HG03139 (cell line): ENCODE measurements around the gene C6orf15.
"Not testable (repeated sequence)": the region's sequence is repeated elsewhere in the genome, so short reads cannot be mapped to it uniquely, and the experiment has no call there.

ENCODE experiments used
- ATAC-seq: cut with Tn5 transposase; IDR thresholded peaks from one replicate; pipeline ENCODE4 v1.9.1; 2021; ENCODE audit not compliant: unreplicated experiment

Gene C6orf15

DNA sequence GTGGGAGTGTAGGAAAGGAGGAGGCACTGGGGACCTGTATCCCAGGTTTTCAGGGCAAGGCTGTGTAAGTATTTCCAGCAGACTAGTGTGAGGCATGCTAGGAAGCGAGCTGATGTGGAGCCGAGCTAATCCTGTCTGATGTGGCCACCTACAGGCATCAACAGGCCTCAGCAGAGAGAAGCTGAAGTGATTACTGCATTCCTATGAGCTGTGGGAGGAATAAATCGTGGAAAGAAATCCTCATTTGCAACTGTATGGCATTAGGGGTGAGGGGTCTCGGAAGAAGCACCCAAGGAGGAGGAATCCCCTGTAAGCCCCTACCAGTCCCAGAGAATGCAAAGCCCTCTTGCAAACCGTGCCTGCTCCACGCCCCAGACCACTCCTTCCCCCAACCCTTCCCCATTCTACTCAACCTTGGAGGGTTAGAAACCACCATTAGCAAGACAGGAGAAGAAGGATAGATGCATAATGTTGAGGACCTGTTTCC, 41.6 kb downstream of the C6orf15 start:
- no peak for ATAC-seq

DNA sequence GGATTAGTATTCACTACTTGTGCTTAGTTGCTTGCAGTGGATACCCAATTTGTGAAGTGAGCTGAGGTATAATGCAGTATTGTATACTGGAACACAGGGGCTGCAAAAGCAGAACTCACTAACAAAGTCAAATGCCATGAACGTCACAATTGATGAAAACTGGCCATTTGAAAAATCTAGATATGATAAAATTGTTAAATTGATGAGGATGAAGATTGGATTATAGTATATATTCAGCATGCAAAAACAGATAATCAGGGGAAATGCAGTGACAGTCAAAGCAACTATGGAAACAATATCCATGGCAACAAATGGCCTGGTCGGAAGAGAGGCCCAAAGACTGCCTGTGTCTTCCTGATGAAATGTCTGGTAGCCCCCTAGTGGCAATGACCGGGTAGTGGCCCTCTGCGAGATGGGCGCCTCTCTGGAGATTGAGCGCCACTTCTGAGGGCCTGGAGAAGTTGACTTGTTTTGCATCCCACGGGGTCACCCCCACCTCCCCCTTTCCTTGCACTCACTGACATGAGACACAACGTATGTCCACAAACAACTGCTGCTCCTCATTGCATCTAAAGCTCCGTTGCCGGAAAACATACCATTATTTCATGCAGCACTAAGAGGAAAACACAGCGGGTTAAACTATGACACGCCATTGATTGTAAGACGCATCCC, 43.6 kb downstream of the C6orf15 start:
- no peak for ATAC-seq

DNA sequence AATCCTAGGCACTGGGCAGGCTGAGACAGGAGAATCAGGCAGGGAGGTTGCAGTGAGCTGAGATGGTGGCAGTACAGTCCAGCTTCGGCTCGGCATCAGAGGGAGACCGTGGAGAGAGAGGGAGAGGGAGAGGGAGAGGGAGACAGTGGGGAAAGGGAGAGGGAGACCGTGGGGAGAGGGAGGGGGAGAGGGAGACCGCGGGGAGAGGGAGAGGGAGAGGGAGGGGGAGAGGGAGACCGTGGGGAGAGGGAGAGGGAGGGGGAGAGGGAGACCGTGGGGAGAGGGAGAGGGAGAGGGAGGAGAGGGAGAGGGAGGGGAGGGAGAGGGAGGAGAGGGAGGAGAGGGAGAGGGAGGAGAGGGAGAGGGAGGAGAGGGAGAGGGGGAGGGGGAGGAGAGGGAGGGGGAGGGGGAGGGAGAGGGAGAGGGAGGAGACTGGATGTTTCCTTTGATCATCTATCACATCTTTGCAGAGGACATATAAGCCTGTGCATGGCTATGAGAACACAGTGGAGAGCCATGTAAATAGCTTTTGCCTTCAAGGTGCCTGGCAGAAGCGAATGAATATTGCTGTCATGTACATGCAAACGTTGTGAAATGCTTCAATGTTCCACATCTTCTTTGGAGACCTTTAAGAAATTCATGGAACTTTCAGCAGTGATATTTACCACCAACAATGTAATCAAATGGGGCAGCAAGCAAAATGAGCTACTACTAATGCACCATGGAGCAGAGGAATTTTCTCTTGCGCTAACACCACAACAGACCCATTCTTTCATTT, 44.3 kb downstream of the C6orf15 start:
- not testable (repeated sequence) for ATAC-seq

DNA sequence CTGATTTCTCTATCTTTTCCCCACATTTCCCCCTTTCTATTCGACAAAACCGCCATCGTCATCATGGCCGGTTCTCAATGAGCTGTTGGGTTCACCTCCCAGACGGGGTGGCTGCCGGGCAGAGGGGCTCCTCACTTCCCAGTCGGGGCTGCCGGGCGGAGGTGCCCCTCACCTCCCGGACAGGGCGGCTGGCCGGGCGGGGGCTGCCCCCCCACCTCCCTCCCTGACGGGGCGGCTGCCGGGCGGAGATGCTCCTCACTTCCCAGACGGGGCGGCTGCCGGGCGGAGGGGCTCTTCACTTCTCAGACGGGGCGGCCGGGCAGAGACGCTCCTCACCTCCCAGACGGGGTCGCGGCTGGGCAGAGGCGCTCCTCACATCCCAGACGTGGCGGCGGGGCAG, 45.3 kb downstream of the C6orf15 start:
- ATAC-seq: not testable (repeated sequence)

DNA sequence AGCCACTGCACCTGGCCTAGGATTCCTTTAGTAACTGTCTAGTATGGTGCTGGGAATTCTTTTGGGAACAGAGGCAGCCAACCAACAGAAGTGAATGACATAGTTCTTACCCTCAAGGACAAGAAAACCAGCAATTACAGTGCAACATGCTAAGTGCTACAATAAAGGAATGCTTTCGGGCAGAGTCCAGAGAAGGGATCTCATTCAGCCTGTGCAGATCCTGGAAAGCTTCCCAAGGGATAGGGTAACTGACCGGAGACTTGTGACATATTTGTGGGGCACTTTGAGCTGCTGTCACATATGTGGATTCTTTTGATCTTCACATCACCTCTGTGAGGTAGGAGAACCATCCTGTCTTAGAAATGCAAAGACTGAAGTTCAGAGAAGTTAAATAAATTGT, 46.8 kb downstream of the C6orf15 start:
- ATAC-seq: no peak

DNA sequence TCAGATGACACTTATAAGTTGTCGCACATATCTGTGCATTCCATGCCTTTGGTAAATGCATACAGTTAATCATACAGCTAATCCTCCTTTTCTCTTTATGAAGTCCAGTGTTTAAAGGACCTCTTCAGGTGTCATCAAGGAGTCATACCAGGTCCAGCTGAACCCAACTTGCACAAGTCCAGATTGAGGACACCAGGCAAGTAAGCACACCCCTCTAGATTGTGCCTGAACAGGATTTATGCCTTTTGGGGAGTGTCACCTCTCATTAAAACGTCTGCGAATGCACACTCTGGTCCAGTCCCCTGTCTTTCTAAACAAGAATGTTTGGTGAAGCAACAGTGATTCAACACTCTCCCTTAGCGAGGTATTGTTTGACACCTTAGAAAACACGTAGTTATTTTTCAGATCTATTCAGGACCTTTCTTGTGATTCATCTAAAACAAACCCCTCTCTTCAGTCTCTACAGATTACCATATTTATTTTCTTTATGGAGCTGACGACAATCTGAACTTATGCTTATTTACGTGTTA, 48.4 kb downstream of the C6orf15 start:
- ATAC-seq: no peak
